ENCODE results near the gene PLEKHH1. TPM values are rescaled to one million over a fixed set of nuclear protein-coding genes. Genes with fewer than 3 reads are reported as not detected.

Gene PLEKHH1
- total and polyA plus RNA-seq, 4 donors: 0.46 to 2.4 (median 0.89) TPM

DNA sequence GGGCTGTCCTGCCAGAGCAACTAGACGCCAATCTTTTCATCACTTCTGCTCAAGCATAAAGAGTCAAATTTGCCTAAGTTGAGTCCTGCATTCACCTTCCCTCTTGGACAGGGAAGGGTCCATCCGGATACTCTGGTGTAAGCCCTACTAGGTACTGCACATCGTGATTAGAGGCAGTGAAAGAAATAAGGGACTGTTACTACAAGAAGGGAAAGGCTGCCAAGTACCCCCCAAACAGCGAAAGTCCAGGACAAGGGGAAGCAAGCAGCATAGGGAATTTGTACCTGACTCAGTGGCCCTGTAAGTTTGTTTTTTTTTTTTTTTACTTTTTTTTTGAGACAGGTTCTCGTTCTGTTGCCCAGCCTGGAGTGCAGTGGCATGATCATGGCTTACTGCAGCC is 13.7 kb upstream of the PLEKHH1 start (continued):
- no peak for TF ChIP-seq TAF1 (conservative IDR thresholded peaks at IDR 0.05)
- TF ChIP-seq HNF4A (conservative IDR thresholded peaks at IDR 0.05): no peak
- TF ChIP-seq EGR1 (IDR thresholded peaks at IDR 0.05; ENCODE audit: low read depth in 2 of 2): no peak
- TF ChIP-seq NR2F2 (IDR thresholded peaks at IDR 0.05): no peak

DNA sequence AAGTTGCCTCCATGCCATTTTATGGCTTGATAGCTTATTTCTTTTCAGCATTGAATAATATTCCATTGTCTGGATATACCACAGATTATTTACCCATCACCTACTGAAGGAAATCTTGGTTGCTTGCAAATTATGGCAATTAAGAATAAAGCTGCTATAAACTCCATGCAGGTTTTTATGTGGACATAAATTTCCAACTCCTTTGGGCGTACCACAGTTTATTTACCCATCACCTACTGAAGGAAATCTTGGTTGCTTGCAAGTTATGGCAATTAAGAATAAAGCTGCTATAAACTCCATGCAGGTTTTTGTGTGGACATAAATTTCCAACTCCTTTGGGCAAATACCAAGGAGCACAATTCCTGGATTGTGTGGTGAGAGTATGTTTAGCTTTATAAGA is 12.6 kb upstream of the PLEKHH1 start:
- no peak for TF ChIP-seq RXRA (IDR thresholded peaks at IDR 0.05)
- TF ChIP-seq, protein P1, sequence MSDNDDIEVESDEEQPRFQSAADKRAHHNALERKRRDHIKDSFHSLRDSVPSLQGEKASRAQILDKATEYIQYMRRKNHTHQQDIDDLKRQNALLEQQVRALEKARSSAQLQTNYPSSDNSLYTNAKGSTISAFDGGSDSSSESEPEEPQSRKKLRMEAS (IDR thresholded peaks at IDR 0.05): no peak
- TF ChIP-seq, protein P2, sequence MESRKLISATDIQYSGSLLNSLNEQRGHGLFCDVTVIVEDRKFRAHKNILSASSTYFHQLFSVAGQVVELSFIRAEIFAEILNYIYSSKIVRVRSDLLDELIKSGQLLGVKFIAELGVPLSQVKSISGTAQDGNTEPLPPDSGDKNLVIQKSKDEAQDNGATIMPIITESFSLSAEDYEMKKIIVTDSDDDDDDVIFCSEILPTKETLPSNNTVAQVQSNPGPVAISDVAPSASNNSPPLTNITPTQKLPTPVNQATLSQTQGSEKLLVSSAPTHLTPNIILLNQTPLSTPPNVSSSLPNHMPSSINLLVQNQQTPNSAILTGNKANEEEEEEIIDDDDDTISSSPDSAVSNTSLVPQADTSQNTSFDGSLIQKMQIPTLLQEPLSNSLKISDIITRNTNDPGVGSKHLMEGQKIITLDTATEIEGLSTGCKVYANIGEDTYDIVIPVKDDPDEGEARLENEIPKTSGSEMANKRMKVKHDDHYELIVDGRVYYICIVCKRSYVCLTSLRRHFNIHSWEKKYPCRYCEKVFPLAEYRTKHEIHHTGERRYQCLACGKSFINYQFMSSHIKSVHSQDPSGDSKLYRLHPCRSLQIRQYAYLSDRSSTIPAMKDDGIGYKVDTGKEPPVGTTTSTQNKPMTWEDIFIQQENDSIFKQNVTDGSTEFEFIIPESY (IDR thresholded peaks at IDR 0.05): no peak
- no peak for TF ChIP-seq FOXA2 (IDR thresholded peaks at IDR 0.05)
- no peak for TF ChIP-seq JUND (IDR thresholded peaks at IDR 0.05)
- TF ChIP-seq, protein P3, sequence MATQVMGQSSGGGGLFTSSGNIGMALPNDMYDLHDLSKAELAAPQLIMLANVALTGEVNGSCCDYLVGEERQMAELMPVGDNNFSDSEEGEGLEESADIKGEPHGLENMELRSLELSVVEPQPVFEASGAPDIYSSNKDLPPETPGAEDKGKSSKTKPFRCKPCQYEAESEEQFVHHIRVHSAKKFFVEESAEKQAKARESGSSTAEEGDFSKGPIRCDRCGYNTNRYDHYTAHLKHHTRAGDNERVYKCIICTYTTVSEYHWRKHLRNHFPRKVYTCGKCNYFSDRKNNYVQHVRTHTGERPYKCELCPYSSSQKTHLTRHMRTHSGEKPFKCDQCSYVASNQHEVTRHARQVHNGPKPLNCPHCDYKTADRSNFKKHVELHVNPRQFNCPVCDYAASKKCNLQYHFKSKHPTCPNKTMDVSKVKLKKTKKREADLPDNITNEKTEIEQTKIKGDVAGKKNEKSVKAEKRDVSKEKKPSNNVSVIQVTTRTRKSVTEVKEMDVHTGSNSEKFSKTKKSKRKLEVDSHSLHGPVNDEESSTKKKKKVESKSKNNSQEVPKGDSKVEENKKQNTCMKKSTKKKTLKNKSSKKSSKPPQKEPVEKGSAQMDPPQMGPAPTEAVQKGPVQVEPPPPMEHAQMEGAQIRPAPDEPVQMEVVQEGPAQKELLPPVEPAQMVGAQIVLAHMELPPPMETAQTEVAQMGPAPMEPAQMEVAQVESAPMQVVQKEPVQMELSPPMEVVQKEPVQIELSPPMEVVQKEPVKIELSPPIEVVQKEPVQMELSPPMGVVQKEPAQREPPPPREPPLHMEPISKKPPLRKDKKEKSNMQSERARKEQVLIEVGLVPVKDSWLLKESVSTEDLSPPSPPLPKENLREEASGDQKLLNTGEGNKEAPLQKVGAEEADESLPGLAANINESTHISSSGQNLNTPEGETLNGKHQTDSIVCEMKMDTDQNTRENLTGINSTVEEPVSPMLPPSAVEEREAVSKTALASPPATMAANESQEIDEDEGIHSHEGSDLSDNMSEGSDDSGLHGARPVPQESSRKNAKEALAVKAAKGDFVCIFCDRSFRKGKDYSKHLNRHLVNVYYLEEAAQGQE (IDR thresholded peaks at IDR 0.05): no peak
- TF ChIP-seq, protein P4, sequence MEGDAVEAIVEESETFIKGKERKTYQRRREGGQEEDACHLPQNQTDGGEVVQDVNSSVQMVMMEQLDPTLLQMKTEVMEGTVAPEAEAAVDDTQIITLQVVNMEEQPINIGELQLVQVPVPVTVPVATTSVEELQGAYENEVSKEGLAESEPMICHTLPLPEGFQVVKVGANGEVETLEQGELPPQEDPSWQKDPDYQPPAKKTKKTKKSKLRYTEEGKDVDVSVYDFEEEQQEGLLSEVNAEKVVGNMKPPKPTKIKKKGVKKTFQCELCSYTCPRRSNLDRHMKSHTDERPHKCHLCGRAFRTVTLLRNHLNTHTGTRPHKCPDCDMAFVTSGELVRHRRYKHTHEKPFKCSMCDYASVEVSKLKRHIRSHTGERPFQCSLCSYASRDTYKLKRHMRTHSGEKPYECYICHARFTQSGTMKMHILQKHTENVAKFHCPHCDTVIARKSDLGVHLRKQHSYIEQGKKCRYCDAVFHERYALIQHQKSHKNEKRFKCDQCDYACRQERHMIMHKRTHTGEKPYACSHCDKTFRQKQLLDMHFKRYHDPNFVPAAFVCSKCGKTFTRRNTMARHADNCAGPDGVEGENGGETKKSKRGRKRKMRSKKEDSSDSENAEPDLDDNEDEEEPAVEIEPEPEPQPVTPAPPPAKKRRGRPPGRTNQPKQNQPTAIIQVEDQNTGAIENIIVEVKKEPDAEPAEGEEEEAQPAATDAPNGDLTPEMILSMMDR (IDR thresholded peaks at IDR 0.05; ENCODE audit: low read depth, low read length, missing input control): no peak
- no peak for TF ChIP-seq RAD21 (IDR thresholded peaks at IDR 0.05)
- no peak for TF ChIP-seq GABPA (IDR thresholded peaks at IDR 0.05 in 1 of 2, conservative IDR thresholded peaks at IDR 0.05 in 1 of 2)
- TF ChIP-seq, protein P5, sequence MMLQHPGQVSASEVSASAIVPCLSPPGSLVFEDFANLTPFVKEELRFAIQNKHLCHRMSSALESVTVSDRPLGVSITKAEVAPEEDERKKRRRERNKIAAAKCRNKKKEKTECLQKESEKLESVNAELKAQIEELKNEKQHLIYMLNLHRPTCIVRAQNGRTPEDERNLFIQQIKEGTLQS (IDR thresholded peaks at IDR 0.05): no peak
- TF ChIP-seq HNF4A (conservative IDR thresholded peaks at IDR 0.05): no peak
- TF ChIP-seq FOXA1 (IDR thresholded peaks at IDR 0.05): no peak
- TF ChIP-seq HNF4G (IDR thresholded peaks at IDR 0.05): no peak
- TF ChIP-seq YY1 (IDR thresholded peaks at IDR 0.05): no peak
- no peak for TF ChIP-seq TAF1 (conservative IDR thresholded peaks at IDR 0.05)
- no peak for TF ChIP-seq SP1 (IDR thresholded peaks at IDR 0.05)
- no peak for TF ChIP-seq NR2F2 (IDR thresholded peaks at IDR 0.05)
- no peak for TF ChIP-seq EGR1 (IDR thresholded peaks at IDR 0.05; ENCODE audit: low read depth in 2 of 2)
- Histone ChIP-seq H3K36me3 (ENCODE audit: control insufficient read depth in 4 of 4, insufficient read depth in 3 of 4, low read depth in 1 of 4, low read length in 3 of 4) (no peaks in the 10 kb centered on the region), H3K4me1 (ENCODE audit: control insufficient read depth in 4 of 4, insufficient read depth in 4 of 4, low read length in 3 of 4) (peaks cover 0 to 9% (median 3%) of the 10 kb centered on the region in 4 donors), H3K9ac (ENCODE audit: low read depth in 1 of 2, low read length in 2 of 2) (no peak overlapping the region), H3K4me3 (ENCODE audit: low read depth in 1 of 3, low read length in 3 of 3) (no peak overlapping the region), H3K9me3 (ENCODE audit: control insufficient read depth in 4 of 4, low read length in 3 of 4) (no peaks in the 10 kb centered on the region), H3K27ac (ENCODE audit: low read depth in 1 of 2, low read length in 2 of 2) (no peak overlapping the region), H3K27me3 (ENCODE audit: control insufficient read depth in 4 of 4, insufficient read depth in 4 of 4, low read length in 3 of 4) (no peaks in the 10 kb centered on the region)
- DNase-seq (ENCODE audit: low spot score): no peak
- 86% methylated on average over 1 of the region's 1 CpG for WGBS

Data from liver (tissue), 9 donors.